Limb (tissue), 2 donors: ENCODE data around the gene NMT1.

Experiments
- DNase-seq, 2 donors: peaks; one replicate each; pipeline ENCODE4 v3.0.0-alpha.2; 2016; ENCODE audit errors: extremely low spot score in 2 of 2

The NMT1 gene

GRCh38 chr17:45149669-45150664, 88.8 kb downstream of the NMT1 start:
- DNase-seq, result peak; percentile 51 to 76

DNA sequence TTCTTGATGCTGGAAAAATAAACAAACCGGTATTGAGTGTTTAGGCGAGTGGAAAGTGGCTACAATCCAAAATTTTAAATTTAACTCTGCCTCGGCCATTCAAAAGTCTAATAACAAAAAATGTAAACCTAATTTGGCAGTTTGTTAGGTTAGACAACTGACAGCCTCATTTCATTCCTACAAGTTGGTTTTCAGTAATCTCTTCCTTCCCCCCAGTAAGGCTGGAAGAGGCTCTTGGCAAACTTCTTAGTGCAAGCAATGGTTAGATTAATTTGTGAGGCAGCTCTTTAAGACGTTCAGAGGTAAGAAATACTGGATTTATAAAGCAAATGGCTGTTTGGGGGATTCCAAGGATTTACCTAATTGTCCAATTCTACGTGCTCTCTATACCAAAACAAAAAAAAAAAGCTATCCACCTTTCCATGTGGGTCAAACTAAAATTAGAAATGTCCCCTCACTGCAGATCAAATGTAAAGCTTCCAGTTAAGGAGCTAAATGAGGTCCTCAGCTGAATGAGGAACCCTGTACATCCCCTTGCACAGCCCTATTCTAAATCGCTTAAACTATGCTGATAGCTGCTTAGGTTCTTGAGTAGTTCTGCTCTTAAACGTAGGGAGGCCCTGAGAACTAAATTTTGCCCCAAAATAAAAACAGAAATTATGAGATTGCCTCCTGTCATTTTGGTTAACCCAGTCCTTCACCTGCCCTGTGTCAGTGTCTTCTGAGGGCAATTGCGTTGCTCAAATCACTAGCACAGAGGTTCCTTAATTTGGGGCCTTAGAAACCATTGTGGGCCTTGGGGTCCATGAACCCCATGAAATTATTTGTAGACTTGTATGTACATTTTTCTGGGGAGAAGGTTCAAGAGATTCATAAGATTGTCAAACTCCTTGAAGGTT, 90.0 kb downstream of the NMT1 start:
- DNase-seq, result no peak

DNA sequence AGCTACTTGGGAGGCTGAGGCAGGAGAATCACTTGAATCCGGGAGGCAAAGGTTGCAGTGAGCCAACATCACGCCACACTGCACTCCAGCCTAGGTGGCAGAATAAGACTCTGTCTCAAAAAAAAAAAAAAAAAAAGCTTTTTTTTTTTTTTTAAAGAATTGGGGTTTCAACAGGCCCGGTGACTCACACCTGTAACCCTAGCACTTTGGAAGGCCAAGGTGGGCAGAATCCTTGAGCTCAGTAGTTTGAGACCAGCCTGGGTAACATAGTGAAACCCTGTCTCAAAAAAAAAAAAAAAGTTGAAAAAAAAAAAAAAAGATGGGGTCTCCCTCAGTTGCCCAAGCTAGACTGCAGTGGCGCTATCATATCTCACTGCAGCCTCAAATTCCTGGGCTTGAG, 93.9 kb downstream of the NMT1 start:
- DNase-seq, result no peak

DNA sequence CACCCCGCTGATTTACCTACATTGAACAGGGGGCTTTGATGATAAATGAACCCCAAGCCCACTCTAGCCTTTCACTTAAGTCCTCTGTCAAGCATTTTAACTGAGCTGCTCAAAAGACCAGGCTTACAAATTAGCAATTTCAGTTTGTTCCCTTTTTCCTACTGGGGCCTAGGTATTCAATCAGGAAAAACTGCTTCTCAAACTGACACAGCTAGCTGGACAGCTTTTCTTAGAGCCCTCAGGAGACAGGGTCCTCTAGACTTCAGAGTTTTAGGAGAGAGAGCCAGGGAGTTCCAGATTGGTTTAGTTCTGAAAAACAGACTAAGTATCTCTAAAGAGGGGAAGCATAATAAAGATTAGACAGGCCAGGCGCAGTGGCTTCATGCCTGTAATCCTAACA, 94.4 kb downstream of the NMT1 start:
- DNase-seq, result no peak

DNA sequence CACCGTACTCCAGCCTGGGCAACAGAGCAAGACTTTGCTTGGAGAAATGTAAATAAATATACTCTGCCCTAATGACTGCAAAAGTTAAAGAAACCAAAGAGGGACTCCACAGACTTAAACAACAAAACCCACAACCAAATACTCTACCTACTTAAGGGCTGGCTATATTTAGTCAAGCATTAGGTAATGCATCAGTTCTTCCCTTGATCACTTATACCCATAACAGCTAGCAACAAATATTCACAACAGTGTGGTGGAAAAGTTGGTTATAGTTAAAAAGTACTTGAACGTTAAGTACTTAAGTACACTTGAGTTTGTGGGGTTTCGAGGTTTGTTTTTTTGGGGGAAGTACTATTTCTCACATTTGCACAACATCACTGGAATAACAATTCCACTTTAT, 95.1 kb downstream of the NMT1 start:
- DNase-seq, result no peak
